Myocyte (in vitro differentiated cells): ENCODE data around the gene MTNR1A. TPM values are rescaled to one million over a fixed set of nuclear protein-coding genes. Genes with fewer than 3 reads are reported as not detected.

Source experiments
- DNase-seq: peaks from one replicate; pipeline ENCODE4 v3.0.0-alpha.2; 2012; ENCODE audit warnings: low read depth
- polyA plus RNA-seq: library from polyadenylated mRNA; unstranded; fragments of >200 nt; gene quantifications from one replicate; pipeline ENCODE4 v1.2.1, GENCODE V29; 2012; ENCODE audit warnings: missing spikeins
- total RNA-seq: library from RNA; depleted of rRNA; stranded (reverse); fragments of >200 nt; gene quantifications from 2 replicates; pipeline ENCODE4 v1.2.3, GENCODE V29; 2014

MTNR1A gene
- not detected in 2 replicates for total RNA-seq
- polyA plus RNA-seq = not detected

GRCh38 chr4:186554914-186555827, at the start of gene MTNR1A:
TSS of gene MTNR1A (minus strand) at chr4:186555567. CDS start at chr4:186555365, 202 bp downstream.
- DNase-seq = no peak

- no peak for DNase-seq
Measured at GRCh38 chr4:186604124-186604807, 48.9 kb upstream of the MTNR1A start.

GRCh38 chr4:186602978-186603377, 47.6 kb upstream of the MTNR1A start:
- DNase-seq = no peak

- DNase-seq = no peak
Measured at GRCh38 chr4:186599483-186599882, 44.1 kb upstream of the MTNR1A start.

GRCh38 chr4:186598686-186599085, 43.3 kb upstream of the MTNR1A start:
- peak; percentile 65 for DNase-seq

GRCh38 chr4:186596850-186597390, 41.6 kb upstream of the MTNR1A start:
- DNase-seq = no peak

- DNase-seq = no peak
Measured at GRCh38 chr4:186596346-186596745, 41.0 kb upstream of the MTNR1A start.

GRCh38 chr4:186593587-186593973, 38.2 kb upstream of the MTNR1A start:
- no peak for DNase-seq

- no peak for DNase-seq
Measured at GRCh38 chr4:186592966-186593586, 37.7 kb upstream of the MTNR1A start.

GRCh38 chr4:186592445-186592844, 37.1 kb upstream of the MTNR1A start:
- DNase-seq = no peak

- DNase-seq = no peak
Measured at GRCh38 chr4:186591651-186592050, 36.3 kb upstream of the MTNR1A start.

- no peak for DNase-seq
Measured at GRCh38 chr4:186588503-186588902, 33.1 kb upstream of the MTNR1A start.

GRCh38 chr4:186587416-186588018, 32.1 kb upstream of the MTNR1A start:
- peak; percentile 64 for DNase-seq

- no peak for DNase-seq
Measured at GRCh38 chr4:186586205-186586604, 30.8 kb upstream of the MTNR1A start.

- DNase-seq = no peak
Measured at GRCh38 chr4:186584912-186585311, 29.5 kb upstream of the MTNR1A start.

GRCh38 chr4:186581421-186581820, 26.1 kb upstream of the MTNR1A start:
- no peak for DNase-seq

GRCh38 chr4:186580669-186581068, 25.3 kb upstream of the MTNR1A start:
- no peak for DNase-seq

- DNase-seq = no peak
Measured at GRCh38 chr4:186570193-186570996, 15.0 kb upstream of the MTNR1A start.

GRCh38 chr4:186569533-186570192, 14.3 kb upstream of the MTNR1A start:
- no peak for DNase-seq

- no peak for DNase-seq
Measured at GRCh38 chr4:186566068-186566467, 10.7 kb upstream of the MTNR1A start.
